A673 (cell line): ENCODE data around the gene FTO.

Experiments
- EZH2 ChIP-seq: fragments of 200-600 bp; sonication (generic); IDR thresholded peaks from 2 replicates; pipeline ENCODE4 v1.6.1; 2017; ENCODE audit warnings: borderline replicate concordance, low read depth, mild to moderate bottlenecking, mixed read lengths, antibody characterized with exemption, low read length; ENCODE audit not compliant: poor library complexity, severe bottlenecking
- TF ChIP-seq, protein P1 (sequence below): fragments of 300-800, 200-600 bp; sonication (generic); conservative IDR thresholded peaks from 2 replicates; pipeline ENCODE4 v1.5.1; 2017; ENCODE audit warnings: low read depth, mild to moderate bottlenecking, antibody characterized with exemption, low read length, moderate library complexity, mixed read lengths

DNA sequence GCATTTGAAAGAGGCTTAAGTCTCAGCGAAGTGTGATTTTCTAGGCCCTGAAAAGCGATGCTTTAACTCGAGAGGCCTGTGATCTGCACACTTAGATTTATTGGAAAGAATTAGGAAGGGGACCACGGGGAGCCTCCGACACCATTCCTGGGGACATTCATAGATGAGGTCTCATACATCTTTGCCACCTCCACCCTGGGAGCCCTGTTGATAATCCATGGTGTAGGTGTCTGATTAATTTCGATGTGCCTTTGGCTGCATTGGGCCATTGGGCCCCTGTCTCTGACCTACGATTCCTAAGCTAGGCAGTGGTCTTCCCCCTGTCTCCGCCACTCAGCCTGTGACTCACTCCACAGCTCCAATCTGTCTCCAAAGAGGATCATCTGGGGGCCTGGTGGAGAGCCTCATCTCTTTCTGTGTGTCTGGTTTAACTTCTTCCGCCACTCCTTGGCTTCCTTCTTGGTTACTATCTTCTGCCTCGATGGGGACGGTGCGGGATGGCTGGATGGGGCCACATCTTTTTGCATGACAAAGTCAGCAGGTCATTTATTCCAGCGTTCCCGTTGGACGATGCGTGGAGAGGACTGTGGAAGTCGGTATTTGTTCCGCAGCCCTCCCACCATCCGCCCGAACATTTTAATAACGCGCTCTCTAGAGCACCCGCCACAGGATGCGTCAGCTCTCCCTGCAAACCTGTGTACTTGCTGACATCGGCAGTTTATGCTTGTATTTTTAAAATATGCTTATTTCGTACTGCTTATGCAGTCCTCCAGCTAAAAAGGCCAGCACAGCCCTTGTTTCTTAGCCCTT lies 473.3 kb downstream of the FTO start:
- no peak for TF ChIP-seq EZH2
- TF ChIP-seq, protein P1, sequence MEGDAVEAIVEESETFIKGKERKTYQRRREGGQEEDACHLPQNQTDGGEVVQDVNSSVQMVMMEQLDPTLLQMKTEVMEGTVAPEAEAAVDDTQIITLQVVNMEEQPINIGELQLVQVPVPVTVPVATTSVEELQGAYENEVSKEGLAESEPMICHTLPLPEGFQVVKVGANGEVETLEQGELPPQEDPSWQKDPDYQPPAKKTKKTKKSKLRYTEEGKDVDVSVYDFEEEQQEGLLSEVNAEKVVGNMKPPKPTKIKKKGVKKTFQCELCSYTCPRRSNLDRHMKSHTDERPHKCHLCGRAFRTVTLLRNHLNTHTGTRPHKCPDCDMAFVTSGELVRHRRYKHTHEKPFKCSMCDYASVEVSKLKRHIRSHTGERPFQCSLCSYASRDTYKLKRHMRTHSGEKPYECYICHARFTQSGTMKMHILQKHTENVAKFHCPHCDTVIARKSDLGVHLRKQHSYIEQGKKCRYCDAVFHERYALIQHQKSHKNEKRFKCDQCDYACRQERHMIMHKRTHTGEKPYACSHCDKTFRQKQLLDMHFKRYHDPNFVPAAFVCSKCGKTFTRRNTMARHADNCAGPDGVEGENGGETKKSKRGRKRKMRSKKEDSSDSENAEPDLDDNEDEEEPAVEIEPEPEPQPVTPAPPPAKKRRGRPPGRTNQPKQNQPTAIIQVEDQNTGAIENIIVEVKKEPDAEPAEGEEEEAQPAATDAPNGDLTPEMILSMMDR, result no peak
